Measurements from ENCODE around the gene NSUN6. TPM values are rescaled to one million over a fixed set of nuclear protein-coding genes. Genes with fewer than 3 reads are reported as not detected.

NSUN6 gene
- total RNA-seq, 1 experiment from 2014 or later = 12.5 TPM

GRCh38 chr10:18656724-18657123 lies 5.3 kb upstream of the NSUN6 start:
- POLR2A ChIA-PET = no interaction called here
- intact Hi-C loops (cut with micrococcal nuclease) = no loop called here

More at GRCh38 chr10:18656724-18657123, 5.3 kb upstream of the NSUN6 start:
- Histone ChIP-seq H2AFZ (ENCODE audit: low read depth, low read length, poor library complexity, severe bottlenecking) (no peak overlapping the region), H3K9me3 (ENCODE audit: control insufficient read depth in 1 of 2, insufficient read depth in 1 of 2, low read depth in 1 of 2, low read length in 2 of 2) (no peaks in the 10 kb centered on the region), H4K20me1 (ENCODE audit: insufficient read depth) (no peaks in the 10 kb centered on the region), H3K4me2 (ENCODE audit: low read length) (no peak overlapping the region), H3K27ac (ENCODE audit: low read depth, low read length) (no peak overlapping the region), H3K36me3 (ENCODE audit: control insufficient read depth in 1 of 2, insufficient read depth in 2 of 2, low read length in 2 of 2) (no peaks in the 10 kb centered on the region), H3K79me2 (ENCODE audit: insufficient read depth, low read length) (peaks cover 31% of the 10 kb centered on the region), H3K4me3 (replicated peaks in 1 of 2; ENCODE audit: low read depth in 1 of 2, low read length in 2 of 2) (no peak overlapping the region), H3K27me3 (ENCODE audit: insufficient read depth, low read length) (no peaks in the 10 kb centered on the region), H3K4me1 (ENCODE audit: control insufficient read depth in 1 of 2, insufficient read depth in 2 of 2, low read length in 2 of 2) (peaks cover 13 to 23% of the 10 kb centered on the region in 2 experiments), H3K9ac (ENCODE audit: low read length) (no peak overlapping the region), H3K9me2 (ENCODE audit: insufficient read depth) (no peaks in the 10 kb centered on the region)
- DNase-seq (ENCODE audit: low read depth, low spot score) = no peak
- BruUV-seq (replicated peaks) = no TSS peak
- ChIA-PET CTCF (no interaction called here), RAD21 (ENCODE audit: low non-redundant PET in 1 of 2, low total read pairs in 2 of 2, uncharacterized antibody in 2 of 2, unreplicated experiment in 2 of 2) (no interaction called here)
- TF ChIP-seq ELF1 (IDR thresholded peaks at IDR 0.05; ENCODE audit: borderline replicate concordance, low read depth) (no peak), ZBTB33 (IDR thresholded peaks at IDR 0.05; ENCODE audit: extremely low read depth, insufficient replicate concordance, low read length) (no peak), YY1 (IDR thresholded peaks at IDR 0.05; ENCODE audit: extremely low read depth, insufficient replicate concordance, low read depth, low read length) (no peak), EZH2 (IDR thresholded peaks at IDR 0.05) (no peak), TCF7L2 (IDR thresholded peaks at IDR 0.05; ENCODE audit: borderline replicate concordance, extremely low read depth, insufficient read depth, insufficient read length) (no peak), RAD21 (IDR thresholded peaks at IDR 0.05; ENCODE audit: low read depth) (no peak), EZH2phosphoT487 (IDR thresholded peaks at IDR 0.05; ENCODE audit: borderline replicate concordance) (no peak), ZFX (IDR thresholded peaks at IDR 0.05) (no peak), SIN3A (IDR thresholded peaks at IDR 0.05; ENCODE audit: low read depth) (no peak), MAX (IDR thresholded peaks at IDR 0.05) (no peak), POLR2AphosphoS5 (IDR thresholded peaks at IDR 0.05; ENCODE audit: low read depth, low read length) (no peak), JUND (IDR thresholded peaks at IDR 0.05) (no peak), EGR1 (IDR thresholded peaks at IDR 0.05; ENCODE audit: low read depth) (no peak), CBX3 (IDR thresholded peaks at IDR 0.05; ENCODE audit: low read depth) (no peak)
- no peak for ATAC-seq
